HepG2 (cell line): Measurements from ENCODE around the gene ZNF414. TPM values are rescaled to one million over a fixed set of nuclear protein-coding genes. Genes with fewer than 3 reads are reported as not detected.

Experiments used
- ATAC-seq: fragments of 200-7000 bp; cut with Tn5 transposase; 3 replicates; pipeline ENCODE4 v1.9.1; 2020; ENCODE audit warnings: mild to moderate bottlenecking, moderate library complexity
- BruUV-seq: library from RNA; stranded (reverse); fragments of 400-500 nt; replicated peaks from 2 replicates; lab custom pipeline; 2021; lab: Mats Ljungman, UMichigan
- CTCF ChIA-PET: fragments of 300-600 bp; formaldehyde crosslinking; extraction: SDS; loops from one replicate; lab custom pipeline; 2021; ENCODE audit warnings: low total read pairs, inconsistent platforms, low intra/inter-chr PET ratio; lab: Yijun Ruan, JAX
- POLR2A ChIA-PET: fragments of 350-600 bp; sonication (Branson Sonifier 250); formaldehyde crosslinking; loops from one replicate; lab custom pipeline; 2020; ENCODE audit warnings: antibody characterized with exemption, inconsistent platforms; lab: Yijun Ruan, JAX
- DNase-seq: peaks from one replicate; pipeline ENCODE4 v3.0.0-alpha.2; 2015; ENCODE audit warnings: low spot score
- FAIRE-seq: peaks from 3 replicates; lab custom pipeline; 2011; peaks lifted over from hg19 to GRCh38; lab: Jason Lieb, UNC
- H2AFZ ChIP-seq: one replicate; pipeline ENCODE4 v1.6.1; 2011; ENCODE audit warnings: low read length, inconsistent platforms
- H3K27ac ChIP-seq: fragments of 300-600 bp; 3 replicates; pipeline ENCODE4 v1.8.0; 2011; ENCODE audit warnings: mixed run types, mild to moderate bottlenecking, mixed read lengths, low read length, inconsistent platforms; ENCODE audit not compliant: insufficient read depth; ENCODE audit errors: extremely low read length
- H3K27me3 ChIP-seq, 2 experiments: fragments of 200-600 bp in 1 of 2; 2 replicates in 1 of 2; 3 replicates in 1 of 2; pipeline versions ENCODE4 v1.6.0 to v1.8.0; 2011; ENCODE audit warnings: low read length in 2 of 2, mild to moderate bottlenecking in 2 of 2, moderate library complexity in 2 of 2, inconsistent platforms in 1 of 2; ENCODE audit not compliant: insufficient read depth in 2 of 2, control insufficient read depth in 1 of 2
- H3K36me3 ChIP-seq, 2 experiments: fragments of 200-600 bp in 1 of 2; replicated peaks in 1 of 2; 2 replicates in 1 of 2; 3 replicates in 1 of 2; pipeline versions ENCODE4 v1.5.1 to v1.8.0; 2011; ENCODE audit warnings: low read length in 2 of 2, inconsistent platforms in 1 of 2; ENCODE audit not compliant: insufficient read depth in 2 of 2, control insufficient read depth in 1 of 2
- H3K4me1 ChIP-seq: 2 replicates; pipeline ENCODE4 v1.5.1; 2012; ENCODE audit warnings: low read length, inconsistent platforms; ENCODE audit not compliant: insufficient read depth
- H3K4me2 ChIP-seq: 2 replicates; pipeline ENCODE4 v1.6.0; 2011; ENCODE audit warnings: low read depth, low read length, inconsistent platforms
- H3K4me3 ChIP-seq, 3 experiments: fragments of 200-600 bp in 1 of 3; sonication (generic), shearing (Covaris generic) in 1 of 3; replicated peaks in 1 of 3; 2 replicates each; pipeline ENCODE4 v1.5.1; 2011 to 2016; ENCODE audit warnings: low read length in 3 of 3, inconsistent platforms in 2 of 3, low read depth in 2 of 3, mild to moderate bottlenecking in 2 of 3, control low read depth in 1 of 3, mixed read lengths in 1 of 3; ENCODE audit not compliant: insufficient read depth in 1 of 3
- H3K79me2 ChIP-seq: one replicate; pipeline ENCODE4 v1.6.1; 2011; ENCODE audit warnings: low read length, inconsistent platforms; ENCODE audit not compliant: insufficient read depth
- H3K9ac ChIP-seq: 2 replicates; pipeline ENCODE4 v1.6.0; 2011; ENCODE audit warnings: mild to moderate bottlenecking, low read depth, low read length, inconsistent platforms; ENCODE audit not compliant: insufficient read depth
- H3K9me3 ChIP-seq: 2 replicates; pipeline ENCODE4 v1.5.1; 2012; ENCODE audit warnings: mild to moderate bottlenecking, low read length
- H4K20me1 ChIP-seq: 2 replicates; pipeline ENCODE4 v1.6.0; 2011; ENCODE audit warnings: inconsistent platforms, mild to moderate bottlenecking, low read length, moderate library complexity; ENCODE audit not compliant: insufficient read depth
- KDM2A ChIP-seq: sonication (generic); formaldehyde crosslinking; IDR thresholded peaks from 2 replicates; pipeline ENCODE4 v1.4.0; 2020; ENCODE audit warnings: low read depth, missing genetic modification reagents, borderline replicate concordance
- NPAS2 ChIP-seq: sonication (generic); formaldehyde crosslinking; IDR thresholded peaks from 2 replicates; pipeline ENCODE4 v1.8.0; 2022; ENCODE audit warnings: mild to moderate bottlenecking, missing genetic modification reagents, borderline replicate concordance
- SMC3 ChIP-seq: IDR thresholded peaks from 2 replicates; pipeline ENCODE4 v1.6.1; 2011; ENCODE audit warnings: low read length, improper control_type of control experiment
- ZNF274 ChIP-seq: sonication (generic); formaldehyde crosslinking; IDR thresholded peaks from 2 replicates; pipeline ENCODE4 v1.5.1; 2020; ENCODE audit warnings: mild to moderate bottlenecking, missing genetic modification reagents
- ZNF33A ChIP-seq: sonication (generic); formaldehyde crosslinking; IDR thresholded peaks from 2 replicates; pipeline ENCODE4 v1.5.1; 2020; ENCODE audit warnings: missing genetic modification reagents, mild to moderate bottlenecking, moderate library complexity, borderline replicate concordance
- ZNF619 ChIP-seq: sonication (generic); formaldehyde crosslinking; IDR thresholded peaks from 2 replicates; pipeline ENCODE4 v1.4.0; 2020; ENCODE audit warnings: mild to moderate bottlenecking, missing genetic modification reagents
- WGBS: methylation state at CpG from one replicate; pipeline ENCODE4 v1.1.6; 2017; ENCODE audit warnings: low lambda C conversion rate; 5-methylcytosine and 5-hydroxymethylcytosine counted together
- in situ Hi-C: cut with HindIII; loops from 2 replicates; pipeline ENCODE4 v1.10.0; 2017; ENCODE audit warnings: low pct_unique_long_range_greater_than_20kb; ENCODE audit not compliant: extremely low pct_ligation_motif_present
- intact Hi-C: fragments of 100-400 bp; cut with micrococcal nuclease; formaldehyde crosslinking; loops from one replicate; pipeline ENCODE4 v1.10.0; 2022; ENCODE audit not compliant: unreplicated experiment
- polyA plus RNA-seq, 8 experiments: library from polyadenylated mRNA; depleted of rRNA in 3 of 8; stranded (reverse) in 7 of 8; unstranded in 1 of 8; fragments of >200 nt; fragmentation: Illumina TruSeq in 4 of 8; extraction: Trizol in 4 of 8; gene quantifications; 2 replicates each; pipeline versions ENCODE4 v1.2.1 to v1.2.3, GENCODE V29; 2011 to 2016; ENCODE audit warnings: low read depth in 4 of 8, missing spikeins in 1 of 8, mixed read lengths in 1 of 8; ENCODE audit not compliant: insufficient read depth in 1 of 8
- total RNA-seq, 5 experiments: library from RNA; depleted of rRNA; stranded (reverse); fragments of >200 nt; fragmentation: Illumina TruSeq; extraction: Trizol; gene quantifications; 2 replicates each; pipeline ENCODE4 v1.2.3, GENCODE V29; 2016; ENCODE audit warnings: low read depth in 1 of 5
- TF ChIP-seq, protein P1 (sequence below): sonication (generic); formaldehyde crosslinking; IDR thresholded peaks from 2 replicates; pipeline ENCODE4 v1.9.0; 2022; ENCODE audit warnings: low read depth, missing genetic modification reagents

Gene ZNF414
- total and polyA plus RNA-seq, 2 of the 13 experiments (the other 11 are each of a cell fraction or from before 2014, with no cell fraction given): 2.5 to 4.0 TPM

DNA sequence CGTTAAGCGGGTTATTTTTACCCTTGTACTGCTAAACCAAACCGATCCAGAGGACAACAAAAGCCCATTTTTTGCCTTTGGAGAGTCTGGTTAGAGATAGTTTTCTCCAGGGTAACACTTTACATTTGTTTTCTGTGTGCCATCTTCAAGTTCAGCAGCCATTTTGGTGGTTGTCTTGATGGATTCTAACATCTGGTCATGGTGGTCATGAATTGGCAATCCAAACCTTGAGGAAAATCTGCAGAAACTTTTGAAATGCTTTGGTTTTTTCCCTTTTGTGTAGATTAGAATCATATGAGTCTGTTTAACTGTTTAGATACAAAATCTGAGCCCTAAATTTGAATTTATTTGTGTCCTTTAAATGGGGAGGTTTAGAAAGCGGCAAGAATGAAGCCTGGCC is 52.6 kb downstream of the ZNF414 start:
- ATAC-seq (no peak), DNase-seq (no peak), FAIRE-seq (no peak)
- Histone ChIP-seq H2AFZ (no peak overlapping the region), H3K9ac (no peak overlapping the region), H3K36me3 (peaks cover 33 to 78% of the 10 kb centered on the region in 2 experiments), H3K79me2 (peaks cover 82% of the 10 kb centered on the region), H3K4me3 (no peak overlapping the region), H4K20me1 (peaks cover 63% of the 10 kb centered on the region), H3K4me1 (peaks cover 45% of the 10 kb centered on the region), H3K9me3 (no peaks in the 10 kb centered on the region), H3K27me3 (no peaks in the 10 kb centered on the region), H3K4me2 (no peak overlapping the region), H3K27ac (no peak overlapping the region)
- no peak for TF ChIP-seq ZNF274 (CRISPR knock-in tag)
- TF ChIP-seq, protein P1, sequence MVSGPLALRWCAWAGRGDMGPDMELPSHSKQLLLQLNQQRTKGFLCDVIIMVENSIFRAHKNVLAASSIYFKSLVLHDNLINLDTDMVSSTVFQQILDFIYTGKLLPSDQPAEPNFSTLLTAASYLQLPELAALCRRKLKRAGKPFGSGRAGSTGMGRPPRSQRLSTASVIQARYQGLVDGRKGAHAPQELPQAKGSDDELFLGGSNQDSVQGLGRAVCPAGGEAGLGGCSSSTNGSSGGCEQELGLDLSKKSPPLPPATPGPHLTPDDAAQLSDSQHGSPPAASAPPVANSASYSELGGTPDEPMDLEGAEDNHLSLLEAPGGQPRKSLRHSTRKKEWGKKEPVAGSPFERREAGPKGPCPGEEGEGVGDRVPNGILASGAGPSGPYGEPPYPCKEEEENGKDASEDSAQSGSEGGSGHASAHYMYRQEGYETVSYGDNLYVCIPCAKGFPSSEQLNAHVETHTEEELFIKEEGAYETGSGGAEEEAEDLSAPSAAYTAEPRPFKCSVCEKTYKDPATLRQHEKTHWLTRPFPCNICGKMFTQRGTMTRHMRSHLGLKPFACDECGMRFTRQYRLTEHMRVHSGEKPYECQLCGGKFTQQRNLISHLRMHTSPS (CRISPR knock-in tag): no peak
- in situ Hi-C loops: no loop called here
- ChIA-PET POLR2A (no interaction called here), CTCF (no interaction called here)
- BruUV-seq: no TSS peak
- WGBS: 97% methylated on average over 4 of the region's 4 CpGs
- intact Hi-C loops: no loop called here

DNA sequence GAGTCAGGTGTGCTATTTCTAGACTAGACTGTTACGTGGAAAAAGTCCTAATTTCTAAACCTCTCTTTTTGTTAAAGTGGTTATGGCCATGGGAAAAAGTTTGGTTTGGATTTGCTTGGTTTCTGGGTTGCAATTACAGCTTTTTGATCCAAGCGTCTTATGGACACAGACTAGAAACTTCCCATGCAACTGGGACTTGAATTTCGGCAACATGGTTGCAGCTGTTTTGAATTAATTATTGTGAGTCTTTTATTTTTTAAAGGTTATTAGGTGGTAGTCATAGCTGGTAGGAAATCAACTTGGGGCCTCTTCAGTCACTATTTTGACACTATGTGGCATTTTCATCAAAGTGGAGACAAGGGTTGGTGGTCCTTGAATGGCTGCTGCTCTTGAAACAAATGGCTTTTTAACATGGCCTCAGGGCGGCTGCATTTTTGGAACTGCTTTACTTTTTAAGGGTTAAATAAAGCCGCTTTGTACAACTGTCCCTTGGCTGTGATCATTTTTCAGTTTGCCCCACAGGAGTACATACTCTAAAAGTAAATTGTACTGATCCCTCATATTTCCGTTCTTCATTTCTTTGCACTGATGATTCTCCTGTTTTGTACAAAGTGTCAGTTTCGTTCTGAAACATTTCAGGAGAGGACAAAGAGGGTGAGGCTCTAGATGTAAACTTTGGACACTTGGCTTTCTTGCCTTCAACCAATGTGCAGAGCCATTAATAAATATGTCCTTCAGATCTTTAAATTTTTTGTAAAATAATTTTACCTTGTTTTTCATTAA is 53.3 kb downstream of the ZNF414 start:
- intact Hi-C loops: no loop called here
- Histone ChIP-seq H3K27ac (no peak overlapping the region), H3K4me2 (no peak overlapping the region), H2AFZ (no peak overlapping the region), H3K27me3 (no peaks in the 10 kb centered on the region), H3K9ac (no peak overlapping the region), H4K20me1 (peaks cover 70% of the 10 kb centered on the region)
- POLR2A ChIA-PET: interaction anchor here (1.0 to 1.7 kb wide), 3 partner anchors 37 to 53 kb away, joined by 3 to 9 read pairs (median 4); partner anchors contain the start of genes MARCHF2 and ZNF414
- no peak for ATAC-seq
- WGBS: 94% methylated on average over 7 of the region's 7 CpGs
- TF ChIP-seq ZNF619 (CRISPR knock-in tag): no peak
- TF ChIP-seq KDM2A: no peak
- no peak for TF ChIP-seq ZNF33A (CRISPR knock-in tag)
- no peak for TF ChIP-seq NPAS2 (CRISPR knock-in tag)
- no peak for TF ChIP-seq SMC3
- TF ChIP-seq, all 625 proteins: peak for 0
- H3K79me2 ChIP-seq: peaks cover 89% of the 10 kb centered on the region
- peaks cover 32 to 79% of the 10 kb centered on the region in 2 experiments for H3K36me3 ChIP-seq
- no peak for FAIRE-seq
- no peak for DNase-seq
- in situ Hi-C loops: no loop called here
- CTCF ChIA-PET: no interaction called here
- no peak overlapping the region for H3K4me3 ChIP-seq
- H3K9me3 ChIP-seq: no peaks in the 10 kb centered on the region
- H3K4me1 ChIP-seq: peaks cover 48% of the 10 kb centered on the region
- BruUV-seq: no TSS peak
